ENCODE data around the gene SPATA22. TPM values are rescaled to one million over a fixed set of nuclear protein-coding genes. Genes with fewer than 3 reads are reported as not detected.
"Not testable (repeated sequence)": the region's sequence is repeated elsewhere in the genome, so short reads cannot be mapped to it uniquely, and the experiment has no call there.

Gene SPATA22
- total RNA-seq, 1 experiment from 2014 or later, result not detected

DNA sequence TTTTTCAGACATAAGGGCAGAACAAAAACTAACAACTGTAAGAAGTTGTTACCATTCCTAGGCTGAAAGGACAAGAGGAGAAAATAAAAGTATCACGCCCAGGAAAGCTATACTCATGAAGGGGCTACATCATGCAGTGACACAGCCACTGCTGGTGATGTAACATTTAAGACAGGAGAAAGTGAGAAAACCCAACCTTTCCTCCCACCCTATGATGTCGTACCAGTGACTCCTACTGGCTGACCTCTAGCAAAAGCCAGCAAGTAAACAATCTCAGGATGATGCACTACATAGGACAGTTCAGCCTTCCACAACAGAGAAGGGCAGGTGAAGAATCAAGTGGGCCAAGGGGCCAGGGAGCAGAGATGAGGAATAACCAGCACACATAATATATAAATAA lies 24.0 kb downstream of the SPATA22 start:
- H3K9me3 Mint-ChIP-seq (ENCODE audit: unreplicated experiment), result no peaks in the 10 kb centered on the region
- no peaks in the 10 kb centered on the region for H3K36me3 Mint-ChIP-seq (ENCODE audit: insufficient read depth, unreplicated experiment)
- H3K27ac Mint-ChIP-seq (ENCODE audit: low read depth, unreplicated experiment), result no peak overlapping the region
- intact Hi-C loops (cut with micrococcal nuclease), result no loop called here
- peak; percentile 25 for DNase-seq (ENCODE audit: unreplicated experiment)
- CTCF ChIA-PET, result no interaction called here
- no peak overlapping the region for H3K4me3 Mint-ChIP-seq (ENCODE audit: unreplicated experiment)
- no TSS peak for BruUV-seq (replicated peaks)
- H3K27me3 Mint-ChIP-seq (ENCODE audit: insufficient read depth, unreplicated experiment), result peaks cover 19% of the 10 kb centered on the region
- POLR2A ChIA-PET, result no interaction called here
- TF ChIP-seq CTCF (IDR thresholded peaks at IDR 0.05; ENCODE audit: unreplicated experiment), result no peak
- H3K4me1 Mint-ChIP-seq (ENCODE audit: insufficient read depth, unreplicated experiment), result no peaks in the 10 kb centered on the region

DNA sequence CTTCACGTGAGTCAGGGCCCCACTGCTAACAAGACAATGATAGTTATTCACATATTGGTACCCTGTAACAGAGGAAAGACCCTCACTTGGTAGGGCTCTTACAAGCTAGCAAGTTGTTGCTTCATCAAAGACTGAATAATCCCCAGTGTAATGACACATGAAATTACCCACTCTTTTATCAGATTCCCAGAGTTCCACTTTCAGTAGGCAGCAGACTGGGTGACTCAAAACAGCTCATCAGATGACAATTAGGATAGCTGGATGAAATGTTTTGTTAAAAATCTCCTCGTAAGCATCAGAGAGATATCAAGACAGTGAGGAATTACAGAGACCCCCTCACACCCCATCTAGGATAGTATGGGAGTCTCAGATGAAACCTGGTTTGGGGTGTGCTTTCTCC lies 31.2 kb downstream of the SPATA22 start:
- H3K4me3 Mint-ChIP-seq (ENCODE audit: unreplicated experiment), result no peak overlapping the region
- no peaks in the 10 kb centered on the region for H3K36me3 Mint-ChIP-seq (ENCODE audit: insufficient read depth, unreplicated experiment)
- intact Hi-C loops (cut with micrococcal nuclease), result no loop called here
- TF ChIP-seq CTCF (IDR thresholded peaks at IDR 0.05; ENCODE audit: unreplicated experiment), result no peak
- no peak overlapping the region for H3K27ac Mint-ChIP-seq (ENCODE audit: low read depth, unreplicated experiment)
- no peaks in the 10 kb centered on the region for H3K4me1 Mint-ChIP-seq (ENCODE audit: insufficient read depth, unreplicated experiment)
- ChIA-PET CTCF (no interaction called here), POLR2A (no interaction called here)
- peaks cover 13% of the 10 kb centered on the region for H3K27me3 Mint-ChIP-seq (ENCODE audit: insufficient read depth, unreplicated experiment)
- BruUV-seq (replicated peaks), result no TSS peak
- no peak for DNase-seq (ENCODE audit: unreplicated experiment)
- no peaks in the 10 kb centered on the region for H3K9me3 Mint-ChIP-seq (ENCODE audit: unreplicated experiment)

- no peaks in the 10 kb centered on the region for H3K9me3 Mint-ChIP-seq (ENCODE audit: unreplicated experiment)
- ChIA-PET CTCF (interaction anchor here (0.6 kb wide), 1 partner anchor 68 kb away, joined by 4 read pairs; no protein-coding TSS in a partner anchor), POLR2A (no interaction called here)
- H3K36me3 Mint-ChIP-seq (ENCODE audit: insufficient read depth, unreplicated experiment), result no peaks in the 10 kb centered on the region
- no TSS peak for BruUV-seq (replicated peaks)
- peaks cover 13% of the 10 kb centered on the region for H3K27me3 Mint-ChIP-seq (ENCODE audit: insufficient read depth, unreplicated experiment)
- intact Hi-C loops (cut with micrococcal nuclease), result no loop called here
- no peak overlapping the region for H3K4me3 Mint-ChIP-seq (ENCODE audit: unreplicated experiment)
- H3K4me1 Mint-ChIP-seq (ENCODE audit: insufficient read depth, unreplicated experiment), result no peaks in the 10 kb centered on the region
- no peak for TF ChIP-seq CTCF (IDR thresholded peaks at IDR 0.05; ENCODE audit: unreplicated experiment)
- DNase-seq (ENCODE audit: unreplicated experiment), result no peak
- no peak overlapping the region for H3K27ac Mint-ChIP-seq (ENCODE audit: low read depth, unreplicated experiment)
These were observed 33.3 kb downstream of the SPATA22 start for GRCh38 chr17:3438368-3438767.

DNA sequence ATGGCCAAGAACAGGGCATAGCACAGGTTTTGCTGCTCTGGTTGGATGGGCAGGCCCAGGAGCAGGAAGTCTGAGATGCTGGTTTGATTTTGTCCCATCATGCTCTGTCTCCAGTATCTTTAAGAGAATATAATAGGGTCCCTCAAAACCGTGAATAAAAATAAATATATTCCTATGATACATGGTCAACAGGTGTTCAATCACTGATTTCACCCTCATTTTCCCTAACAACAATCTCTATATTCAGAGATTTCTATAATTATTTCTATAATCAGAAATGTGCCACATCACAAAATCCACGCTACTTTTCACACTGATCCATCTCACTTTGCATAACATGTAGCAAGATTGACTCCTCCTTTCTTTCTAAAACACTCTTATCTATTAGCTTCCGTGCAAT lies 37.9 kb downstream of the SPATA22 start, which contains the start of gene OR1E2:
Gene OR1E2, minus strand, starts transcription at position 101 of the 400 bp plus-strand sequence. Its CDS starts 0 bp downstream, at position 101.
- Mint-ChIP-seq H3K36me3 (ENCODE audit: insufficient read depth, unreplicated experiment) (no peaks in the 10 kb centered on the region), H3K27me3 (ENCODE audit: insufficient read depth, unreplicated experiment) (no peaks in the 10 kb centered on the region), H3K9me3 (ENCODE audit: unreplicated experiment) (peaks cover 11% of the 10 kb centered on the region), H3K4me1 (ENCODE audit: insufficient read depth, unreplicated experiment) (no peaks in the 10 kb centered on the region), H3K27ac (ENCODE audit: low read depth, unreplicated experiment) (no peak within 1 kb of the TSS), H3K4me3 (ENCODE audit: unreplicated experiment) (no peak within 1 kb of the TSS)
- no TSS peak for BruUV-seq (replicated peaks)
- no peak for TF ChIP-seq CTCF (IDR thresholded peaks at IDR 0.05; ENCODE audit: unreplicated experiment)
- ChIA-PET POLR2A (no interaction called here), CTCF (no interaction called here)
- no peak for DNase-seq (ENCODE audit: unreplicated experiment)
- intact Hi-C loops (cut with micrococcal nuclease), result no loop called here

- peak; percentile 17 for DNase-seq (ENCODE audit: unreplicated experiment)
- BruUV-seq (replicated peaks); H3K27me3 Mint-ChIP-seq (ENCODE audit: insufficient read depth, unreplicated experiment); H3K4me3 Mint-ChIP-seq (ENCODE audit: unreplicated experiment); POLR2A ChIA-PET; intact Hi-C loops (cut with micrococcal nuclease); H3K4me1 Mint-ChIP-seq (ENCODE audit: insufficient read depth, unreplicated experiment); H3K27ac Mint-ChIP-seq (ENCODE audit: low read depth, unreplicated experiment); CTCF ChIA-PET; H3K36me3 Mint-ChIP-seq (ENCODE audit: insufficient read depth, unreplicated experiment): not testable (repeated sequence)
- peaks cover 15% of the 10 kb centered on the region for H3K9me3 Mint-ChIP-seq (ENCODE audit: unreplicated experiment)
These were observed 38.4 kb downstream of the SPATA22 start for GRCh38 chr17:3433215-3433614.

Data from MCF 10A (cell line).